HCT116 (cell line): ENCODE data around the gene SLC1A1. TPM values are rescaled to one million over a fixed set of nuclear protein-coding genes. Genes with fewer than 3 reads are reported as not detected.

ENCODE experiments used
- ATAC-seq: fragments of 200-7000 bp; cut with Tn5 transposase; 2 replicates; pipeline ENCODE4 v1.9.1; 2020; ENCODE audit warnings: mild to moderate bottlenecking, moderate library complexity
- BruUV-seq: library from RNA; stranded (reverse); fragments of 400-500 nt; replicated peaks from 2 replicates; lab custom pipeline; 2021; lab: Mats Ljungman, UMichigan
- CTCF ChIA-PET: fragments of 300-600 bp; sonication (Branson Sonifier 250); formaldehyde crosslinking; loops from one replicate; lab custom pipeline; 2021; ENCODE audit warnings: antibody characterized with exemption; lab: Charles Lee
- POLR2A ChIA-PET: fragments of 300-600, 350-600 bp; sonication (Branson Sonifier 250); formaldehyde crosslinking; loops from one replicate; lab custom pipeline; 2021; ENCODE audit warnings: antibody characterized with exemption; lab: Charles Lee
- RAD21 ChIA-PET, 2 experiments: fragments of 300-600 bp; sonication (Branson Sonifier 250); formaldehyde crosslinking; loops; one replicate each; lab custom pipeline; 2023; ENCODE audit warnings: low total read pairs in 2 of 2; ENCODE audit not compliant: uncharacterized antibody in 2 of 2, unreplicated experiment in 2 of 2, low non-redundant PET in 1 of 2; lab: Charles Lee
- DNase-seq: peaks from one replicate; pipeline ENCODE4 v3.0.0-alpha.2; 2010; ENCODE audit warnings: low read depth, low spot score
- H2AFZ ChIP-seq: fragments of 200-600 bp; shearing (Covaris generic), sonication (generic); 2 replicates; pipeline ENCODE4 v1.6.1; 2017; ENCODE audit warnings: low read depth, mixed run types, mixed read lengths, antibody characterized with exemption, low read length; ENCODE audit not compliant: poor library complexity, severe bottlenecking
- H3K27ac ChIP-seq: 2 replicates; pipeline ENCODE4 v1.5.1; 2012; ENCODE audit warnings: low read depth, low read length
- H3K27me3 ChIP-seq: fragments of 200-600 bp; sonication (generic); 2 replicates; pipeline ENCODE4 v1.6.1; 2016; ENCODE audit warnings: mixed run types, low read length, mixed read lengths; ENCODE audit not compliant: insufficient read depth
- H3K36me3 ChIP-seq, 2 experiments: fragments of 200-500 bp in 1 of 2; fragments of 200-600 bp in 1 of 2; sonication (Bioruptor generic) in 1 of 2; sonication (generic) in 1 of 2; 2 replicates each; pipeline versions ENCODE4 v1.5.1 to v1.6.1; 2014 to 2016; ENCODE audit warnings: low read length in 2 of 2, inconsistent platforms in 1 of 2, mixed read lengths in 1 of 2, mixed run types in 1 of 2; ENCODE audit not compliant: insufficient read depth in 2 of 2, control insufficient read depth in 1 of 2
- H3K4me1 ChIP-seq, 2 experiments: fragments of 200-600 bp in 1 of 2; sonication (generic) in 1 of 2; 2 replicates each; pipeline versions ENCODE4 v1.5.1 to v1.6.1; 2012 to 2017; ENCODE audit warnings: low read length in 2 of 2, inconsistent platforms in 1 of 2, mild to moderate bottlenecking in 1 of 2, mixed read lengths in 1 of 2, mixed run types in 1 of 2, moderate library complexity in 1 of 2; ENCODE audit not compliant: insufficient read depth in 2 of 2, control insufficient read depth in 1 of 2
- H3K4me2 ChIP-seq: fragments of 200-600 bp; sonication (generic); 2 replicates; pipeline ENCODE4 v1.6.1; 2017; ENCODE audit warnings: mixed run types, low read length, mixed read lengths
- H3K4me3 ChIP-seq, 2 experiments: fragments of 200-600 bp in 1 of 2; sonication (generic) in 1 of 2; replicated peaks in 1 of 2; 2 replicates each; pipeline ENCODE4 v1.5.1; 2011 to 2016; ENCODE audit warnings: low read length in 2 of 2, control low read depth in 1 of 2, low read depth in 1 of 2, mild to moderate bottlenecking in 1 of 2, mixed read lengths in 1 of 2, mixed run types in 1 of 2
- H3K79me2 ChIP-seq: fragments of 200-600 bp; sonication (generic); 2 replicates; pipeline ENCODE4 v1.6.1; 2017; ENCODE audit warnings: mild to moderate bottlenecking, mixed run types, low read length, moderate library complexity, mixed read lengths; ENCODE audit not compliant: insufficient read depth
- H3K9ac ChIP-seq: fragments of 200-600 bp; sonication (generic); 2 replicates; pipeline ENCODE4 v1.6.1; 2016; ENCODE audit warnings: low read length, mixed read lengths
- H3K9me2 ChIP-seq: fragments of 200-600 bp; sonication (generic), shearing (Covaris generic); 2 replicates; pipeline ENCODE4 v1.6.1; 2017; ENCODE audit warnings: mixed run types, mild to moderate bottlenecking, moderate library complexity; ENCODE audit not compliant: insufficient read depth
- H3K9me3 ChIP-seq, 2 experiments: fragments of 200-500 bp in 1 of 2; fragments of 200-600 bp in 1 of 2; sonication (Bioruptor generic) in 1 of 2; sonication (generic) in 1 of 2; 2 replicates each; pipeline ENCODE4 v1.6.1; 2014 to 2017; ENCODE audit warnings: low read length in 2 of 2, mixed read lengths in 2 of 2, inconsistent platforms in 1 of 2, low read depth in 1 of 2, mild to moderate bottlenecking in 1 of 2, mixed run types in 1 of 2, moderate library complexity in 1 of 2; ENCODE audit not compliant: control insufficient read depth in 1 of 2, insufficient read depth in 1 of 2
- H4K20me1 ChIP-seq: fragments of 200-600 bp; sonication (generic), shearing (Covaris generic); 2 replicates; pipeline ENCODE4 v1.6.1; 2017; ENCODE audit warnings: mixed run types, mild to moderate bottlenecking, moderate library complexity; ENCODE audit not compliant: insufficient read depth
- CBX3 ChIP-seq: IDR thresholded peaks from 2 replicates; pipeline ENCODE4 v1.6.1; 2012; ENCODE audit warnings: low read depth
- EZH2 ChIP-seq: fragments of 200-600 bp; sonication (generic); IDR thresholded peaks from 2 replicates; pipeline ENCODE4 v1.6.1; 2017; ENCODE audit warnings: antibody characterized with exemption, mixed run types
- FOSL1 ChIP-seq: IDR thresholded peaks from 2 replicates; pipeline ENCODE4 v1.6.1; 2012; ENCODE audit warnings: low read depth
- SIN3A ChIP-seq: IDR thresholded peaks from 2 replicates; pipeline ENCODE4 v1.6.1; 2012; ENCODE audit warnings: low read depth
- YY1 ChIP-seq: IDR thresholded peaks from 2 replicates; pipeline ENCODE4 v1.6.1; 2011; ENCODE audit warnings: low read length, low read depth, moderate library complexity, mild to moderate bottlenecking; ENCODE audit not compliant: insufficient replicate concordance; ENCODE audit errors: extremely low read depth
- ZFX ChIP-seq: fragments of 450-650 bp; IDR thresholded peaks from 2 replicates; pipeline ENCODE4 v1.6.1; 2017
- intact Hi-C: fragments of 100-400 bp; cut with micrococcal nuclease; formaldehyde crosslinking; loops from 2 replicates; pipeline ENCODE4 v1.10.0; 2022
- total RNA-seq: library from RNA; stranded (reverse); gene quantifications from one replicate; pipeline ENCODE4 v1.2.1, GENCODE V29; 2021; ENCODE audit not compliant: unreplicated experiment
- TF ChIP-seq, protein P1 (sequence below): IDR thresholded peaks from 2 replicates; pipeline ENCODE4 v1.6.1; 2011; ENCODE audit warnings: mild to moderate bottlenecking, low read length, moderate library complexity; ENCODE audit not compliant: insufficient replicate concordance; ENCODE audit errors: extremely low read depth
- TF ChIP-seq, protein P2 (sequence below): IDR thresholded peaks from 2 replicates; pipeline ENCODE4 v1.6.1; 2012
- TF ChIP-seq, protein P3 (sequence below): IDR thresholded peaks from 2 replicates; pipeline ENCODE4 v1.6.1; 2012; ENCODE audit warnings: low read depth

Gene SLC1A1
- total RNA-seq, 1 experiment from 2014 or later: 6.8 TPM

DNA sequence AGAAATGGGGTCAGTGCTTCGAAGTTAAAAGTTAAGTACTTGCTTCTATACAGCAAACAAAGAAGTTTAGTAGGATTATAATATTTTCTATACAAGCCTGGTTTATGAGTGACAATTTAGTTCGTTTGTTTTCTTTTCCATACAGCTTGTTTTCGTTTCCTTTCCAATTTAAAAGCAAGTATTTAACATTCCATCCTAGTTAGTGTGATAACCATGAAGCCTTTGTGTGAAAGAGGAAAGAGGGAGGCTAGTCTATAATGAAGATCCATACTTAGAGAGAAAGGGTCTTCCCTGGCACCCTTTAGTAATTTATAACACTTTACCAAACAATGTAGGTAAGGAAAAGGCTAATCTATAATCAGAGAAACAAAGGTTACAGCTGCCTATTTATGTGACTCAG lies 51.0 kb downstream of the SLC1A1 start:
- Histone ChIP-seq H3K4me3 (no peak overlapping the region), H3K9me3 (no peaks in the 10 kb centered on the region), H3K36me3 (no peaks in the 10 kb centered on the region), H3K27ac (no peak overlapping the region), H3K9me2 (no peaks in the 10 kb centered on the region), H3K4me1 (no peaks in the 10 kb centered on the region), H3K4me2 (no peak overlapping the region), H3K79me2 (no peaks in the 10 kb centered on the region), H4K20me1 (no peaks in the 10 kb centered on the region), H3K9ac (no peak overlapping the region), H3K27me3 (no peaks in the 10 kb centered on the region), H2AFZ (no peak overlapping the region)
- DNase-seq: no peak
- RAD21 ChIA-PET: no interaction called here
- intact Hi-C loops: no loop called here
- ATAC-seq: no peak
- TF ChIP-seq, protein P1, sequence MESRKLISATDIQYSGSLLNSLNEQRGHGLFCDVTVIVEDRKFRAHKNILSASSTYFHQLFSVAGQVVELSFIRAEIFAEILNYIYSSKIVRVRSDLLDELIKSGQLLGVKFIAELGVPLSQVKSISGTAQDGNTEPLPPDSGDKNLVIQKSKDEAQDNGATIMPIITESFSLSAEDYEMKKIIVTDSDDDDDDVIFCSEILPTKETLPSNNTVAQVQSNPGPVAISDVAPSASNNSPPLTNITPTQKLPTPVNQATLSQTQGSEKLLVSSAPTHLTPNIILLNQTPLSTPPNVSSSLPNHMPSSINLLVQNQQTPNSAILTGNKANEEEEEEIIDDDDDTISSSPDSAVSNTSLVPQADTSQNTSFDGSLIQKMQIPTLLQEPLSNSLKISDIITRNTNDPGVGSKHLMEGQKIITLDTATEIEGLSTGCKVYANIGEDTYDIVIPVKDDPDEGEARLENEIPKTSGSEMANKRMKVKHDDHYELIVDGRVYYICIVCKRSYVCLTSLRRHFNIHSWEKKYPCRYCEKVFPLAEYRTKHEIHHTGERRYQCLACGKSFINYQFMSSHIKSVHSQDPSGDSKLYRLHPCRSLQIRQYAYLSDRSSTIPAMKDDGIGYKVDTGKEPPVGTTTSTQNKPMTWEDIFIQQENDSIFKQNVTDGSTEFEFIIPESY: no peak
- TF ChIP-seq ZFX (no peak), FOSL1 (no peak), EZH2 (no peak), CBX3 (no peak), SIN3A (no peak), YY1 (no peak)
- TF ChIP-seq, protein P2, sequence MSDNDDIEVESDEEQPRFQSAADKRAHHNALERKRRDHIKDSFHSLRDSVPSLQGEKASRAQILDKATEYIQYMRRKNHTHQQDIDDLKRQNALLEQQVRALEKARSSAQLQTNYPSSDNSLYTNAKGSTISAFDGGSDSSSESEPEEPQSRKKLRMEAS: no peak
- TF ChIP-seq, protein P3, sequence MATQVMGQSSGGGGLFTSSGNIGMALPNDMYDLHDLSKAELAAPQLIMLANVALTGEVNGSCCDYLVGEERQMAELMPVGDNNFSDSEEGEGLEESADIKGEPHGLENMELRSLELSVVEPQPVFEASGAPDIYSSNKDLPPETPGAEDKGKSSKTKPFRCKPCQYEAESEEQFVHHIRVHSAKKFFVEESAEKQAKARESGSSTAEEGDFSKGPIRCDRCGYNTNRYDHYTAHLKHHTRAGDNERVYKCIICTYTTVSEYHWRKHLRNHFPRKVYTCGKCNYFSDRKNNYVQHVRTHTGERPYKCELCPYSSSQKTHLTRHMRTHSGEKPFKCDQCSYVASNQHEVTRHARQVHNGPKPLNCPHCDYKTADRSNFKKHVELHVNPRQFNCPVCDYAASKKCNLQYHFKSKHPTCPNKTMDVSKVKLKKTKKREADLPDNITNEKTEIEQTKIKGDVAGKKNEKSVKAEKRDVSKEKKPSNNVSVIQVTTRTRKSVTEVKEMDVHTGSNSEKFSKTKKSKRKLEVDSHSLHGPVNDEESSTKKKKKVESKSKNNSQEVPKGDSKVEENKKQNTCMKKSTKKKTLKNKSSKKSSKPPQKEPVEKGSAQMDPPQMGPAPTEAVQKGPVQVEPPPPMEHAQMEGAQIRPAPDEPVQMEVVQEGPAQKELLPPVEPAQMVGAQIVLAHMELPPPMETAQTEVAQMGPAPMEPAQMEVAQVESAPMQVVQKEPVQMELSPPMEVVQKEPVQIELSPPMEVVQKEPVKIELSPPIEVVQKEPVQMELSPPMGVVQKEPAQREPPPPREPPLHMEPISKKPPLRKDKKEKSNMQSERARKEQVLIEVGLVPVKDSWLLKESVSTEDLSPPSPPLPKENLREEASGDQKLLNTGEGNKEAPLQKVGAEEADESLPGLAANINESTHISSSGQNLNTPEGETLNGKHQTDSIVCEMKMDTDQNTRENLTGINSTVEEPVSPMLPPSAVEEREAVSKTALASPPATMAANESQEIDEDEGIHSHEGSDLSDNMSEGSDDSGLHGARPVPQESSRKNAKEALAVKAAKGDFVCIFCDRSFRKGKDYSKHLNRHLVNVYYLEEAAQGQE: no peak
- BruUV-seq: no TSS peak
- POLR2A ChIA-PET: no interaction called here
- CTCF ChIA-PET: no interaction called here
